ENCODE results near the gene YIPF1.
"Not testable (repeated sequence)": the region's sequence is repeated elsewhere in the genome, so short reads cannot be mapped to it uniquely, and the experiment has no call there.

The YIPF1 gene

GRCh38 chr1:53837646-53837923, 52.0 kb downstream of the YIPF1 start:
- DNase-seq: no peak

- no peak for DNase-seq
Measured at GRCh38 chr1:53835491-53835890, 54.1 kb downstream of the YIPF1 start.

- DNase-seq: no peak
Measured at GRCh38 chr1:53834776-53835175, 54.8 kb downstream of the YIPF1 start.

- DNase-seq: no peak
Measured at GRCh38 chr1:53833393-53833792, 56.2 kb downstream of the YIPF1 start.

- DNase-seq: no peak
Measured at GRCh38 chr1:53826367-53826766, 63.2 kb downstream of the YIPF1 start.

- no peak for DNase-seq
Measured at GRCh38 chr1:53825306-53825705, 64.3 kb downstream of the YIPF1 start.

GRCh38 chr1:53822931-53823330, 66.7 kb downstream of the YIPF1 start:
- no peak for DNase-seq

- DNase-seq: no peak
Measured at GRCh38 chr1:53821380-53821779, 68.2 kb downstream of the YIPF1 start.

GRCh38 chr1:53819387-53819786, 70.2 kb downstream of the YIPF1 start:
- DNase-seq: no peak

- DNase-seq: not testable (repeated sequence)
Measured at GRCh38 chr1:53816584-53816983, 73.0 kb downstream of the YIPF1 start.

GRCh38 chr1:53815484-53815883, 74.1 kb downstream of the YIPF1 start:
- not testable (repeated sequence) for DNase-seq

- DNase-seq: no peak
Measured at GRCh38 chr1:53811414-53811851, 78.2 kb downstream of the YIPF1 start.

- DNase-seq: no peak
Measured at GRCh38 chr1:53810497-53810896, 79.1 kb downstream of the YIPF1 start.

GRCh38 chr1:53810007-53810406, 79.6 kb downstream of the YIPF1 start:
- DNase-seq: no peak

- no peak for DNase-seq
Measured at GRCh38 chr1:53807916-53808315, 81.7 kb downstream of the YIPF1 start.

- no peak for DNase-seq
Measured at GRCh38 chr1:53804791-53805505, 84.6 kb downstream of the YIPF1 start.

- no peak for DNase-seq
Measured at GRCh38 chr1:53804181-53804580, 85.4 kb downstream of the YIPF1 start.

Measured in NCI-H510A (cell line).